Neural cell (in vitro differentiated cells): ENCODE measurements around the gene KRTAP10-2. TPM values are rescaled to one million over a fixed set of nuclear protein-coding genes. Genes with fewer than 3 reads are reported as not detected.

Source experiments
- H2AFZ ChIP-seq: fragments of 200-600, 300-800 bp; sonication (generic), shearing (Covaris generic); 2 replicates; pipeline ENCODE4 v1.6.0; 2014; ENCODE audit warnings: low read depth, mild to moderate bottlenecking, antibody characterized with exemption, low read length, moderate library complexity
- H3F3A ChIP-seq: fragments of 200-600 bp; shearing (Covaris generic); 2 replicates; pipeline ENCODE4 v1.6.1; 2016; ENCODE audit warnings: mild to moderate bottlenecking, moderate library complexity, mixed read lengths, antibody characterized with exemption, low read length; ENCODE audit not compliant: insufficient read depth, poor library complexity, severe bottlenecking
- H3K27ac ChIP-seq: fragments of 200-600, 300-800 bp; sonication (generic), shearing (Covaris generic); 2 replicates; pipeline ENCODE4 v1.5.1; 2014; ENCODE audit warnings: mild to moderate bottlenecking, low read length, moderate library complexity
- H3K27me3 ChIP-seq: fragments of 300-800, 200-600 bp; sonication (generic), shearing (Covaris generic); 2 replicates; pipeline ENCODE4 v1.6.0; 2014; ENCODE audit warnings: mild to moderate bottlenecking, low read depth, low read length, moderate library complexity; ENCODE audit not compliant: insufficient read depth
- H3K36me3 ChIP-seq: fragments of 300-800, 200-600 bp; sonication (generic), shearing (Covaris generic); 2 replicates; pipeline ENCODE4 v1.5.1; 2014; ENCODE audit warnings: mild to moderate bottlenecking, antibody characterized with exemption, low read length, moderate library complexity; ENCODE audit not compliant: insufficient read depth
- H3K4me2 ChIP-seq: fragments of 300-800, 200-600 bp; sonication (generic), shearing (Covaris generic); 2 replicates; pipeline ENCODE4 v1.6.0; 2014; ENCODE audit warnings: mild to moderate bottlenecking, low read length
- H3K4me3 ChIP-seq: fragments of 300-800, 200-600 bp; sonication (generic), shearing (Covaris generic); 2 replicates; pipeline ENCODE4 v1.5.1; 2014; ENCODE audit warnings: mild to moderate bottlenecking, low read length, moderate library complexity
- H3K79me2 ChIP-seq: fragments of 200-600 bp; shearing (Covaris generic); replicated peaks from 2 replicates; pipeline ENCODE4 v1.6.0; 2014; ENCODE audit warnings: mild to moderate bottlenecking, low read length, moderate library complexity; ENCODE audit not compliant: insufficient read depth
- H3K9ac ChIP-seq: fragments of 300-800, 200-600 bp; sonication (generic), shearing (Covaris generic); 2 replicates; pipeline ENCODE4 v1.6.1; 2016; ENCODE audit warnings: mild to moderate bottlenecking, low read length, mixed read lengths
- H3K9me2 ChIP-seq: fragments of 200-600 bp; shearing (Covaris generic); 2 replicates; pipeline ENCODE4 v1.6.1; 2016; ENCODE audit warnings: mild to moderate bottlenecking, low read length, mixed read lengths; ENCODE audit not compliant: insufficient read depth
- H3K9me3 ChIP-seq: fragments of 200-600, 300-800 bp; sonication (generic), shearing (Covaris generic); 2 replicates; pipeline ENCODE4 v1.6.1; 2016; ENCODE audit warnings: mild to moderate bottlenecking, mixed run types, low read length, moderate library complexity, mixed read lengths
- H4K20me1 ChIP-seq: fragments of 200-600 bp; shearing (Covaris generic); 2 replicates; pipeline ENCODE4 v1.6.1; 2016; ENCODE audit warnings: mild to moderate bottlenecking, mixed run types; ENCODE audit not compliant: insufficient read depth
- CTCF ChIP-seq: fragments of 450-650 bp; IDR thresholded peaks from 2 replicates; pipeline ENCODE4 v1.5.1; 2014; ENCODE audit warnings: antibody characterized with exemption, mild to moderate bottlenecking, moderate library complexity; ENCODE audit not compliant: poor library complexity, severe bottlenecking
- EP300 ChIP-seq: fragments of 450-650 bp; conservative IDR thresholded peaks from 2 replicates; pipeline ENCODE4 v1.6.1; 2014; ENCODE audit warnings: antibody characterized with exemption, mild to moderate bottlenecking, moderate library complexity; ENCODE audit not compliant: poor library complexity, severe bottlenecking
- EZH2 ChIP-seq: fragments of 200-600, 300-800 bp; shearing (Covaris generic), sonication (generic); IDR thresholded peaks from 2 replicates; pipeline ENCODE4 v1.6.1; 2014; ENCODE audit warnings: antibody characterized with exemption, low read length, borderline replicate concordance, mild to moderate bottlenecking; ENCODE audit not compliant: insufficient read depth, poor library complexity, severe bottlenecking
- MXI1 ChIP-seq: fragments of 450-650 bp; conservative IDR thresholded peaks from 2 replicates; pipeline ENCODE4 v1.6.1; 2014; ENCODE audit warnings: antibody characterized with exemption, mild to moderate bottlenecking; ENCODE audit not compliant: poor library complexity, severe bottlenecking
- POLR2AphosphoS5 ChIP-seq: IDR thresholded peaks from 2 replicates; pipeline ENCODE4 v1.6.1; 2012
- RAD21 ChIP-seq: fragments of 450-650 bp; conservative IDR thresholded peaks from 2 replicates; pipeline ENCODE4 v1.6.1; 2014; ENCODE audit warnings: antibody characterized with exemption, mild to moderate bottlenecking, moderate library complexity
- REST ChIP-seq: IDR thresholded peaks from 2 replicates; pipeline ENCODE4 v1.6.1; 2012; ENCODE audit warnings: borderline replicate concordance
- SMC3 ChIP-seq: fragments of 450-650 bp; conservative IDR thresholded peaks from 2 replicates; pipeline ENCODE4 v1.6.1; 2014; ENCODE audit warnings: antibody characterized with exemption, mild to moderate bottlenecking, moderate library complexity; ENCODE audit not compliant: poor library complexity
- TAF1 ChIP-seq: IDR thresholded peaks from 2 replicates; pipeline ENCODE4 v1.6.1; 2012; ENCODE audit warnings: low read depth
- polyA plus RNA-seq: library from polyadenylated mRNA; depleted of rRNA; stranded (reverse); fragments of >200 nt; gene quantifications from 2 replicates; pipeline ENCODE4 v1.2.3, GENCODE V29; 2014

KRTAP10-2 gene
- polyA plus RNA-seq, 1 donor from 2014 or later = not detected

- Histone ChIP-seq H3F3A (no peaks in the 10 kb centered on the region), H3K36me3 (no peaks in the 10 kb centered on the region), H3K9ac (no peak overlapping the region), H3K4me3 (no peak overlapping the region), H3K79me2 (no peaks in the 10 kb centered on the region), H3K9me3 (peaks cover 10% of the 10 kb centered on the region), H4K20me1 (no peaks in the 10 kb centered on the region), H2AFZ (no peak overlapping the region), H3K9me2 (no peaks in the 10 kb centered on the region), H3K4me2 (no peak overlapping the region), H3K27me3 (no peaks in the 10 kb centered on the region), H3K27ac (no peak overlapping the region)
- TF ChIP-seq SMC3 (no peak), TAF1 (no peak), EP300 (no peak), CTCF (no peak), MXI1 (no peak), REST (no peak), EZH2 (no peak), POLR2AphosphoS5 (no peak), RAD21 (no peak)
These were observed 21.8 kb upstream of the KRTAP10-2 start for GRCh38 chr21:44572959-44573583.

GRCh38 chr21:44571844-44572782 is 20.8 kb upstream of the KRTAP10-2 start:
- H3K79me2 ChIP-seq = no peaks in the 10 kb centered on the region
- H3K4me3 ChIP-seq = no peak overlapping the region
- TF ChIP-seq EP300 = no peak
- TF ChIP-seq EZH2 = no peak
- TF ChIP-seq POLR2AphosphoS5 = no peak
- no peak for TF ChIP-seq MXI1
- no peak for TF ChIP-seq TAF1
- TF ChIP-seq REST = no peak
- no peak for TF ChIP-seq SMC3
- TF ChIP-seq CTCF = no peak
- no peak for TF ChIP-seq RAD21
- H3K4me2 ChIP-seq = no peak overlapping the region
- H3F3A ChIP-seq = no peaks in the 10 kb centered on the region
- no peak overlapping the region for H3K9ac ChIP-seq
- no peaks in the 10 kb centered on the region for H4K20me1 ChIP-seq
- no peak overlapping the region for H3K27ac ChIP-seq
- H2AFZ ChIP-seq = no peak overlapping the region
- H3K36me3 ChIP-seq = no peaks in the 10 kb centered on the region
- no peaks in the 10 kb centered on the region for H3K9me2 ChIP-seq
- H3K27me3 ChIP-seq = no peaks in the 10 kb centered on the region
- peaks cover 10% of the 10 kb centered on the region for H3K9me3 ChIP-seq
